OCI-LY7 (cell line): ENCODE results near the gene MOB1B. TPM values are rescaled to one million over a fixed set of nuclear protein-coding genes. Genes with fewer than 3 reads are reported as not detected.

ENCODE experiments used
- BruUV-seq: library from RNA; stranded (reverse); fragments of 400-500 nt; replicated peaks from 2 replicates; lab custom pipeline; 2021; lab: Mats Ljungman, UMichigan
- CTCF ChIA-PET: fragments of 300-600 bp; sonication (Branson Sonifier 250); formaldehyde crosslinking; loops from one replicate; lab custom pipeline; 2022; ENCODE audit warnings: antibody characterized with exemption; ENCODE audit not compliant: unreplicated experiment; lab: Charles Lee
- POLR2A ChIA-PET: fragments of 300-600 bp; sonication (Branson Sonifier 250); formaldehyde crosslinking; loops from one replicate; lab custom pipeline; 2022; ENCODE audit warnings: antibody characterized with exemption; lab: Charles Lee
- DNase-seq: peaks from one replicate; pipeline ENCODE4 v3.0.0-alpha.2; 2015; ENCODE audit warnings: low spot score
- H2AFZ ChIP-seq: fragments of 200-600 bp; sonication (generic), shearing (Covaris generic); 2 replicates; pipeline ENCODE4 v1.6.1; 2014; ENCODE audit warnings: mild to moderate bottlenecking, antibody characterized with exemption, low read length, moderate library complexity
- H3K27ac ChIP-seq: fragments of 200-600 bp; sonication (generic); 2 replicates; pipeline ENCODE4 v1.5.1; 2014; ENCODE audit warnings: mixed run types, low read depth, mild to moderate bottlenecking, moderate library complexity, low read length, inconsistent platforms; ENCODE audit not compliant: poor library complexity, severe bottlenecking
- H3K36me3 ChIP-seq: fragments of 200-600 bp; sonication (generic); 2 replicates; pipeline ENCODE4 v1.6.1; 2014; ENCODE audit warnings: mild to moderate bottlenecking, antibody characterized with exemption, low read length, moderate library complexity, mixed read lengths; ENCODE audit not compliant: insufficient read depth
- H3K4me1 ChIP-seq: fragments of 200-600 bp; sonication (generic); 2 replicates; pipeline ENCODE4 v1.5.1; 2014; ENCODE audit warnings: mild to moderate bottlenecking, low read length; ENCODE audit not compliant: insufficient read depth, poor library complexity, severe bottlenecking
- H3K4me2 ChIP-seq: fragments of 200-600 bp; sonication (generic); 2 replicates; pipeline ENCODE4 v1.6.1; 2014; ENCODE audit warnings: mild to moderate bottlenecking, low read length
- H3K4me3 ChIP-seq: fragments of 200-600 bp; sonication (generic); 2 replicates; pipeline ENCODE4 v1.5.1; 2014; ENCODE audit warnings: mild to moderate bottlenecking, low read depth, low read length; ENCODE audit not compliant: poor library complexity, severe bottlenecking
- H3K79me2 ChIP-seq: fragments of 200-600 bp; sonication (generic); 2 replicates; pipeline ENCODE4 v1.6.1; 2016; ENCODE audit warnings: low read depth, mild to moderate bottlenecking, low read length, moderate library complexity, mixed read lengths; ENCODE audit not compliant: insufficient read depth
- H3K9me2 ChIP-seq: fragments of 200-600 bp; sonication (generic); 2 replicates; pipeline ENCODE4 v1.6.1; 2016; ENCODE audit warnings: mild to moderate bottlenecking, low read length, mixed read lengths; ENCODE audit not compliant: insufficient read depth
- H3K9me3 ChIP-seq: fragments of 200-600 bp; sonication (generic); 2 replicates; pipeline ENCODE4 v1.6.1; 2014; ENCODE audit warnings: mild to moderate bottlenecking, mixed run types, low read length, mixed read lengths
- H4K20me1 ChIP-seq: fragments of 200-600 bp; sonication (generic); 2 replicates; pipeline ENCODE4 v1.6.1; 2014; ENCODE audit warnings: mild to moderate bottlenecking, antibody characterized with exemption, low read length, moderate library complexity, mixed read lengths; ENCODE audit not compliant: insufficient read depth
- EZH2phosphoT487 ChIP-seq: fragments of 200-600 bp; sonication (generic); IDR thresholded peaks from 2 replicates; pipeline ENCODE4 v1.6.1; 2018; ENCODE audit warnings: low read depth, borderline replicate concordance, mild to moderate bottlenecking, mixed run types, antibody characterized with exemption, low read length, moderate library complexity, mixed read lengths
- intact Hi-C: fragments of 100-400 bp; cut with micrococcal nuclease; formaldehyde crosslinking; loops from one replicate; pipeline ENCODE4 v1.10.0; 2022; ENCODE audit not compliant: unreplicated experiment
- total RNA-seq, 2 experiments: library from RNA; depleted of rRNA in 1 of 2; stranded (reverse); fragments of >200 nt in 1 of 2; shearing (Covaris generic) in 1 of 2; gene quantifications; 2 replicates each; pipeline ENCODE4 v1.2.3, GENCODE V29; 2014 to 2022
- TF ChIP-seq, protein P1 (sequence below): fragments of 200-600 bp; sonication (generic); conservative IDR thresholded peaks from 2 replicates; pipeline ENCODE4 v1.5.1; 2014; ENCODE audit warnings: mild to moderate bottlenecking, antibody characterized with exemption, low read length, moderate library complexity, mixed read lengths

Gene MOB1B
- total RNA-seq, 2 experiments from 2014 or later: 4.7 to 22.4 TPM

DNA sequence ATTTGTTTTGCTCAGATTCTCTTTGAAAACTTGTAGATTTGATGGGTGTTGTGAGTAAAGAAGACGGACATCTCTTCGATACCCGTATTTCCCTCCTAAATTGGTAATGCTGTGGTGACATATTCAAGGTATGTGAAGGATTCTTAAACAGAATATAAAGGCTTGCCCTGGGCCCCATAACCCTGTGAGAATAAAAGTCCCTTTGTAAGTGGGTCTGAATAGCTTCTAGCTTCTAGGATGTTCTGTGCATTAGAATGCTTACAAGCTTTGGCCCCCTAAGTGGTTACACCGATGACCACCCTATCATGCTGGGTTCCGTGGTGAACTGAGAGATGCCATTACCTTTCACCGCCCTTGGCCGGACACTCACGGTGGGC is 574 bp upstream of the MOB1B start:
- TSS peak; percentile 93 for BruUV-seq
- Histone ChIP-seq H3K9me2 (no peaks in the 10 kb centered on the region), H3K27ac (peak overlapping the region; percentile 29), H3K36me3 (peaks cover 18% of the 10 kb centered on the region), H3K9me3 (no peaks in the 10 kb centered on the region), H2AFZ (peak overlapping the region; percentile 71), H4K20me1 (0 out of 2 replicates have a peak, but pooled peaks cover 6% of the 10 kb centered on the region), H3K79me2 (peaks cover 27% of the 10 kb centered on the region), H3K4me1 (peaks cover 17% of the 10 kb centered on the region), H3K4me3 (peak overlapping the region; percentile 95), H3K4me2 (peak overlapping the region; percentile 97)
- intact Hi-C loops: loop anchor here (5.0 kb wide), 1 partner anchor 149 kb away; no protein-coding TSS in a partner anchor
- POLR2A ChIA-PET: interaction anchor here (0.6 to 2.2 kb wide), 25 partner anchors 10 to 237 kb away, joined by 3 to 22 read pairs (median 5); partner anchors contain the start of gene DCK
- TF ChIP-seq EZH2phosphoT487: no peak
- TF ChIP-seq, protein P1, sequence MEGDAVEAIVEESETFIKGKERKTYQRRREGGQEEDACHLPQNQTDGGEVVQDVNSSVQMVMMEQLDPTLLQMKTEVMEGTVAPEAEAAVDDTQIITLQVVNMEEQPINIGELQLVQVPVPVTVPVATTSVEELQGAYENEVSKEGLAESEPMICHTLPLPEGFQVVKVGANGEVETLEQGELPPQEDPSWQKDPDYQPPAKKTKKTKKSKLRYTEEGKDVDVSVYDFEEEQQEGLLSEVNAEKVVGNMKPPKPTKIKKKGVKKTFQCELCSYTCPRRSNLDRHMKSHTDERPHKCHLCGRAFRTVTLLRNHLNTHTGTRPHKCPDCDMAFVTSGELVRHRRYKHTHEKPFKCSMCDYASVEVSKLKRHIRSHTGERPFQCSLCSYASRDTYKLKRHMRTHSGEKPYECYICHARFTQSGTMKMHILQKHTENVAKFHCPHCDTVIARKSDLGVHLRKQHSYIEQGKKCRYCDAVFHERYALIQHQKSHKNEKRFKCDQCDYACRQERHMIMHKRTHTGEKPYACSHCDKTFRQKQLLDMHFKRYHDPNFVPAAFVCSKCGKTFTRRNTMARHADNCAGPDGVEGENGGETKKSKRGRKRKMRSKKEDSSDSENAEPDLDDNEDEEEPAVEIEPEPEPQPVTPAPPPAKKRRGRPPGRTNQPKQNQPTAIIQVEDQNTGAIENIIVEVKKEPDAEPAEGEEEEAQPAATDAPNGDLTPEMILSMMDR: no peak
- DNase-seq: peak; percentile 19
- CTCF ChIA-PET: interaction anchor here (0.6 to 1.2 kb wide), 3 partner anchors 25 to 258 kb away, joined by 3 to 5 read pairs (median 5); no protein-coding TSS in a partner anchor

DNA sequence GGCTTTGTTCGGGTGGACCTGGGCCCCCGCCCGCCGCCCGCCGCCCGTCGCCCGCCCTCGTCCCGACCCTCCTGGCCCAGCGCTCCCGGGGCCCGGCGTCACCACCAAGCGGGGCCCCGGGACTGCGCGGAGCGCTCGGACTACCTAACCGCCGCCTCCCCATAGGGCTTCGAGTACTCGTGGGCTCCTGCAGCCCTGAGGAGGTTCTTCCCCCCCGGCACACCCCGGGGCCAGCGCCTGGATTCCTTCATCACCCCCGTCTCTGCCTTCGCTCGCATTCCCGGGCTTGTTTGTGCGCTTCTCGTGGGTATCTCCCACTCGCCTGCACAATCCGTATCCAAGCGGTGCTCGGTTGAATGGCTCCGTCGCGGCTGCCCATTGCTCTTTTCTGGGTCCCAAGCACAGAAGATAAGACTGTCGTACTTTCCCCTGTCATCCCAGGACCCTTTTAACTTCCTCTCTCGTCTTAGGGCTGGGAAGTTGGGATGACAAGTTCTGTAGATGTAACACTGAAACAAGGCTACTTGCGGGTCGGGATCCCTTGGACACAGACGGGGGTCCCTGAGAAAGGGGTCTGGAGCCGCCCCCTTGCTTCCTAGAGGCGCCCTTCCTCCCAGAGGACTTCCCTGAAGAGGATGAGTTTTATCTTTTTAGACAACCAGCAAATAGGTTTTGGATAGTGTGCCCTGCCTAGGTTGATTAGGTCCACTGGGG is 565 bp downstream of the MOB1B start:
- Histone ChIP-seq H3K9me2 (no peaks in the 10 kb centered on the region), H3K4me2 (peak overlapping the region; percentile 97), H4K20me1 (0 out of 2 replicates have a peak, but pooled peaks cover 6% of the 10 kb centered on the region), H3K36me3 (peaks cover 21% of the 10 kb centered on the region), H3K27ac (peak overlapping the region; percentile 46), H3K79me2 (peaks cover 27% of the 10 kb centered on the region), H3K4me1 (peaks cover 20% of the 10 kb centered on the region), H2AFZ (peak overlapping the region; percentile 71; the same call in 1 of the 2 replicates), H3K9me3 (no peaks in the 10 kb centered on the region), H3K4me3 (peak overlapping the region; percentile 95)
- CTCF ChIA-PET: interaction anchor here (1.2 kb wide), 1 partner anchor 23 kb away, joined by 5 read pairs; no protein-coding TSS in a partner anchor
- no TSS peak for BruUV-seq
- POLR2A ChIA-PET: interaction anchor here (0.6 to 2.2 kb wide), 19 partner anchors 9 to 226 kb away, joined by 3 to 22 read pairs (median 5); partner anchors contain the start of gene DCK
- no peak for TF ChIP-seq EZH2phosphoT487
- TF ChIP-seq, protein P1: no peak
- DNase-seq: peak; percentile 43
- intact Hi-C loops: loop anchor here (1.0 to 5.0 kb wide), 4 partner anchors 24 to 150 kb away; partner anchors contain the start of genes DCK and GRSF1
